ENCODE results near the gene SPG7. TPM values are rescaled to one million over a fixed set of nuclear protein-coding genes. Genes with fewer than 3 reads are reported as not detected.

Gene SPG7
- total RNA-seq, 1 experiment from 2014 or later = 77.5 TPM

DNA sequence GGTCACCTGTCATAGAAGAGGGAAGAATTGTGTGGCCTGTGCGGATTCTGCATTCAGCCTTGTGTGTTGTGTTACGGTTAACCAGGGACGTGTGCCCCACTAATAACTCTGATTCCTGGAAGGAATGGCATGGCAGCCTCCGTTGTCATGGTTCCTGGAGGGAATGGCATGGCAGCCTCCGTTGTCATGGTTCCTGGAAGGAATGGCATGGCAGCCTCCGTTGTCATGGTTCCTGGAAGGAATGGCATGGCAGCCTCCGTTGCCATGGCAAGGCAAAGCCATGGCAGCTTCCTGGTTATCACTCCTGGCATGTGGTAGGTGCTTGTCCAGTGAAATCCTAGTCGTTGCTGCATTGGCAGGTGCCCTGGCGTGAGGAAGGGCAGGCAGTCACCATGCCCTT lies 8.9 kb downstream of the SPG7 start:
- DNase-seq (ENCODE audit: low read depth) = no peak

- DNase-seq (ENCODE audit: low read depth) = no peak
These were observed 11.7 kb downstream of the SPG7 start for GRCh38 chr16:89519881-89520280.

GRCh38 chr16:89522287-89522686 lies 14.1 kb downstream of the SPG7 start:
- no peak for DNase-seq (ENCODE audit: low read depth)

GRCh38 chr16:89523680-89524344 lies 15.6 kb downstream of the SPG7 start:
- DNase-seq (ENCODE audit: low read depth) = no peak

GRCh38 chr16:89525146-89525913 lies 17.1 kb downstream of the SPG7 start:
- no peak for DNase-seq (ENCODE audit: low read depth)

DNA sequence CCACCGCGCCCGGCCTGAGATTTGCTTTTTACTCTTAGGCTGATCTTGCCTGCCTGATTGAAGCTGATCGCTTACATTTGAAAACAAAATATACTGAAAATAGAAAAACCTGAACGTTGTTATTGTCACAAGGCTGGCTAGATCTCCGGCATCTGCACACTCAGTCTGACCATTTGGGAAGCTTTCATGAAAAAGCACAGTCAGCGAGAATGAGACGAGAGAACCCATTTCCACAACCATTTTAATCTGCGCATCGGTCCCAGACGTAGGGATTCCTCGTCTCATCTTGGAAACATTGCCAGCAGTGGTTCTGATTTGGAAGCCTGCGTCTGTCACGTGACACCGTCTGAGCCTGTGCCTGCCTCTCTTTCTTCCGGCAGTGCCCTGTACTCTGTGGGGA lies 20.9 kb downstream of the SPG7 start:
- DNase-seq (ENCODE audit: low read depth) = no peak

DNA sequence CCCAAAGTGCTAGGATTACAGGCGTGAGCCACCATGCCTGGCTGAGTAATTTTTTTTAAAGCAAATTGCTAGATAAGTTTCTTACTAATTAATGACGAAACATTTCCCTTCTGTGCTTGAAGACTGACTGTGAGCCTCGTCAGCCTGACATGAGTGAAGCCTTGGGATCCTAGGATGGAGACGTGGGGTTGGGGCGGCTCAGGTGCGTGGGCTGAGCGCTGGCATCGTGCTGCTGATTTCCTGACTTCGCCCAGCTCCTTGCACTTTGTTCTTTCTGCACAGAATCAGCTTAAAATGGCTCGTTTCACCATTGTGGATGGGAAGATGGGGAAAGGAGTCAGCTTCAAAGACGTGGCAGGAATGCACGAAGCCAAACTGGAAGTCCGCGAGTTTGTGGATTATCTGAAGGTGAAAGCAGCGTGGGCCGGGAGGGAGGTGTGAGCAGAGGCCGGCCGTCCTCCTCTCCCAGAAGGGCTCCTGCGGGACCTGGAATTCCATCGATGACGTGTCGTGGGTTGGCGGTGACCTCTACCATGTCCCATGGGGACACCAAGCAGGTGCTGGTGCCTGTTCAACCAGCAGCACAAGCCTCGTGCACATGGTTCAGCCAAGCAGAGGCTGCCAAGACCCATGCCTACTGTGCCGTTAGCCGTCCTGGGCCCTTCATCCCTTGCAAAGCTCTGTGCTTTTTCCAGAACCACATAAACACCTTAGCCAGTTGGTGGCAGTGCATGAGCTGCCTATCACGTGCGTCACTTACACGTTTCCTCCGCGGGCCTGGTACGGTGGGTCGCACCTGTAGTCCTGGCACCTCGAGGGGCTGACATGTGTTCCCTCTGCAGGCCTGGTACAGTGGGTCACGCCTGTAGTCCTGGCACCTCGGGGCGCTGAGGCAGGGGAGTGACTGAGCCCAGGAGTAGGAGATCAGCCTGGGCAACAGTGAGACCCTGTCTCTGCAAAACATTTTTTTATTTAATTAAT lies 22.5 kb downstream of the SPG7 start:
- DNase-seq (ENCODE audit: low read depth) = no peak

DNA sequence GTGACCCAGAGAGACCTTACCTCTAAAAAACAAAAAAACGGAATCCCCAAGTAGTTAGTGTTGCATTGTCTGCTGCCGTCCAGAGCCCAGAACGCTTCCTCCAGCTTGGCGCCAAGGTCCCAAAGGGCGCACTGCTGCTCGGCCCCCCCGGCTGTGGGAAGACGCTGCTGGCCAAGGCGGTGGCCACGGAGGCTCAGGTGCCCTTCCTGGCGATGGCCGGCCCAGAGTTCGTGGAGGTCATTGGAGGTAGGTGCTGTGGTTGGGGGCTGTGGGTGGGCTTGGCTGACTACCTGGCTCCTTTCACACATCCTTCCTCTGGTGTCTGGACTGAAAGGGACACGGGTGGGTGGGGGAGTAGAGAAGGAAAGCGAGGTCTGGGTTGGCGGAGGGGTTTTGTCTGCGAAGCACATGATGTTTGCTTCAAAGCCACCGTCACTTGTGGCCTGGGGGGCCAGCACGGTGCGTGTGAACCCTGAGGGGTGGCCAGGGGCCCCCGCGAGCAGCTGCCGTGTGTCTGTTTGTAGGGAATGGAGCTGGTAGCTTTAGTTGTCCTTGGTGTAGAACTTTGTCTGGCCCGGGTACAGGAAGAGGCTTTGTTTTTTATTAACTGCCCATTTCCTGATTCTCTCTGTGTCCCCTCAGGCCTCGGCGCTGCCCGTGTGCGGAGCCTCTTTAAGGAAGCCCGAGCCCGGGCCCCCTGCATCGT lies 23.8 kb downstream of the SPG7 start:
- no peak for DNase-seq (ENCODE audit: low read depth)

GRCh38 chr16:89534252-89534756 lies 26.1 kb downstream of the SPG7 start:
- DNase-seq (ENCODE audit: low read depth) = no peak

DNA sequence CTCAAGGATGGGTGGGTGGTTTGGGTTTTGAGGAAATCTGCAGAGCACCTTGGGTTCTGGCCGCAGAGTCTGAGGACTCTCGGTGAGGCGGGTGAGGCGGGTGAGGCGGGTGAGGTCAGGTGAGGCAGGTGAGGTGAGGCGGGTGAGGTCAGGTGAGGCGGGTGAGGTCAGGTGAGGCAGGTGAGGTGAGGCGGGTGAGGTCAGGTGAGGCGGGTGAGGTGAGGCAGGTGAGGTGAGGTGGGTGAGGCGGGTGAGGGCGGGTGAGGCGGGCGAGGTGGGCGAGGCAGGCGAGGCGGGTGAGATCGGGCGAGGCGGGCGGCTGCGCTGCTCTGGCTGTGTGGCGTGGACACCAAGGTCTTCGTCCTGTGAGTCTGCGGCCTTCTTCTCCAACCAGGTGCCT lies 28.2 kb downstream of the SPG7 start:
- no peak for DNase-seq (ENCODE audit: low read depth)

- DNase-seq (ENCODE audit: low read depth) = no peak
These were observed 28.8 kb downstream of the SPG7 start for GRCh38 chr16:89536886-89537548.

DNA sequence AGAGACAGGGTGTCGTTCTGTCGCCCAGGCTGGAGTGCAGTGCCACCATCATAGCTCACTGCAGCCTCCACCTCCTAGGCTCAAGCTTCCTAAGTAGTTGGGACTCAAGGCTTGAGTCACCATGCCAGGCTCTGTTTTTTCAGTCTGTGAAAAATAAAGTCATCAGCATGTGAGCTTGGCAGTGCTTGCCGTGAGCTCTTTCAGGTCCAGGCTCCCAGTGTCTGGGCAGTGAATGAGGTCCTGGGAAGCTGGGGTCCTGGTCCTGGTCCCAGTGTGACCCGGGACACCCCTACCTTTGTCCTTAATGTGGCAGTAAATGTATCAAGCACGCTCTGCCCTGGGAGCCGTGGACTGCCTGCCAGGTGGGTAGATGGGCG lies 29.3 kb downstream of the SPG7 start:
- no peak for DNase-seq (ENCODE audit: low read depth)

- DNase-seq (ENCODE audit: low read depth) = no peak
These were observed 30.1 kb downstream of the SPG7 start for GRCh38 chr16:89538286-89538685.

- DNase-seq (ENCODE audit: low read depth) = no peak
These were observed 32.4 kb downstream of the SPG7 start for GRCh38 chr16:89540557-89540956.

GRCh38 chr16:89541792-89542191 lies 33.6 kb downstream of the SPG7 start:
- no peak for DNase-seq (ENCODE audit: low read depth)

- DNase-seq (ENCODE audit: low read depth) = no peak
These were observed 35.9 kb downstream of the SPG7 start for GRCh38 chr16:89544113-89544512.

GRCh38 chr16:89544713-89545043 lies 36.5 kb downstream of the SPG7 start:
- no peak for DNase-seq (ENCODE audit: low read depth)

- no peak for DNase-seq (ENCODE audit: low read depth)
These were observed 37.0 kb downstream of the SPG7 start for GRCh38 chr16:89545044-89545830.

- no peak for DNase-seq (ENCODE audit: low read depth)
These were observed 37.8 kb downstream of the SPG7 start for GRCh38 chr16:89545831-89546574.

DNA sequence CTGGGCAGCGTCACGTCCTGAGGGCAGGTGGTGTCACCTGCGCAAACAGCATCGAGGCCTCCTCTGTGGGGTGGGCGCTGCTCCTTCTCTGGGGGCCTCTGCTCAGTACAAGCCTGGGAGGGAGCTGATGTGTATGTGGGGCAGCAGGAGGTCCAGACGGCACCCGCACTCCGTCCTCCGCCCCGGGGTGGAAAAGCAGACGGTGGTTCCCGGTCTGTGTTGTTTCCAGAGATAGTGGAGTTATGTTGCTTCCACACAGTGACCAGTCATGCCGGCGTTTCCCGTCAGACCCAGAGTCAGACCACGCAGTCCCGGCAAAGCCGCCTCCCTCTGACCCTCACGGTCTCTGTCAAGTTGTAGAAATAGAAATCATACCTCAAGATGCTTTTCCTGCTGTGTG lies 38.6 kb downstream of the SPG7 start:
- DNase-seq (ENCODE audit: low read depth) = no peak
